NCI-H82 treated with DMSO at 0.1 percent for 48 hours (cell line): ENCODE data around the gene THRSP.
A peak's percentile ranks its signal among the peaks of the same experiment; 100 is the strongest.
"Not testable (repeated sequence)": the region's sequence is repeated elsewhere in the genome, so short reads cannot be mapped to it uniquely, and the experiment has no call there.

Experiments used
- DNase-seq: peaks from one replicate; lab custom pipeline; 2025; ENCODE audit not compliant: unreplicated experiment; lab: John Stamatoyannopoulos, UW

The THRSP gene

DNA sequence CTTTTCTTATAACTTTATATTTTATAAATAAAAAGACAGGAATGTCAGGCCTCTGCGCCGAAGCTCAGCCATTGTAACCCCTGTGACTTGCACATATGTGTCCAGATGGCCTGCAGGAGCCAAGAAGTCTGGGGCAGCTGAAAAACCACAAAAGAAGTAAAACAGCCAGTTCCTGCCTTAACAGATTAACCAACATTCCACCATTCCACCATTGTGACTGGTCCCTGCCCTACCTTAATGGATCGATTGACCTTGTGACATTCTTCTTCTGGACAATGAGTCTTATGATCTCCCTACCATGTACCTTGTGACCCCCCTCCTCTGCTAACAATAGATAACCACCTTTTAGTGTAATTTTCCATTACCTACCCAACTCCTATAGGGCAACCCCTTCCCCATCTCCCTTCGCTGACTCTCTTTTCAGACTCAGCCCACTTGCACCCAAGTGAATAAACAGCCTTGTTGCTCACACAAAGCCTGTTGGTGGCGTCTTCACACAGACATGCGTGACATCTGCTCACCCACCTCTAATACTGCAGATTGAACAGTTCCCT, 22.9 kb downstream of the THRSP start:
- not testable (repeated sequence) for DNase-seq

GRCh38 chr11:78094250-78094649, 30.6 kb downstream of the THRSP start:
- no peak for DNase-seq

- DNase-seq = no peak
Observed at GRCh38 chr11:78097666-78098385, 34.2 kb downstream of the THRSP start.

- no peak for DNase-seq
Observed at GRCh38 chr11:78099666-78100065, 36.0 kb downstream of the THRSP start.

DNA sequence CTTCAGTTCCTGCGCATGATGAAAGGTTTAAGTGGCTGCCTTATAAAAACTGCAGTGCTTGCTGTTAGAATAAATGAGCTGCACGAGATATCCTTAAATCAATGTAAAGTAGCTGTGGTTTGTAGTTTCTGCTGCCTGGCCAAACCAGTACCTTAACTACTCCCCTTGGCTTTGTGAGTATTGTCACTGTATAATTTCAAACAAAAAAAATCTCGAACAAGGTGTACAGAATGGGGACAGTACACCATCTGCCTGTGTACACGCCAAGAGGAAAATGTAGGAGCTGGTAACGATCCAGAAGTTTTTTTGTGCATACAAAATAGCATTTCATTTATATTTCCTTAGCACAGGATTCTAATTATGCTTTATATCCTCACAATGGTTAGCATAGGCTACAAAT, 36.6 kb downstream of the THRSP start:
- no peak for DNase-seq

DNA sequence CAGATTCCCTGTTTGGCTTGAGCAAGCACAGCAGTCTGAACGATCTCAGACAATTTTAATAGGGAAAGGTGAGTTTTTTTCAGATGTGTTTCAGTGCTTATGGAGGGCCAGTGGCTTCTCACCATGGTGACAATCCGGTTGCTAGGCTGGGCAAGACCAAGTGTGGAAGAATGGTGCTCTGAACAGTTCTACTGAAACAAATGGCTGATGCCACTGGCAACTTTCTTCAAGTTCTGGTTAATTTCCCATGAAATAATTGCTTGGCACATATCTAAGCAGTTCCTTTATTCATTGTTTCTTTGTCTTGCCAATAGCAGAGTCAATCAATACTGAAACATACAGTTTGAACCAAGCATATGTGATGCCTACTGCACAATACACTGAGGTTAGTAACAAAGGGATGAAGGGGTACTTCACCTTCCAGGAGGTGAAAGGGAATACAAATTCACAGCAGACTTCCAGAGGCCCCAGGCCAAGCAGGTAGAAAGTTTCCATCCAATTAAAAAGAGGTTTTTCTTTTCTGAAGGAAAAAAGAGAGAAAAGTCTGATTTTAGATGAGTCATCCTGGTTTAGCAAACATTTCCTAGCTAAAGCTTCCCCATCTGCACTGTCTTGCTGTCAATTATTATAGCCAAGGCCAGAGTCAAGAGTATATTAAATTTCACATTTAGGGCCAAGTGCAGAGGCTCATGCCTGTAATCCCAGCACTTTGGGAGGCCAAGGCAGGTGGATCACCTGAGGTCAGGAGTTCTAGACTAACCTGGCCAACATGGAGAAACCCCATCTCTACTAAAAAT, 37.2 kb downstream of the THRSP start:
- no peak for DNase-seq

- DNase-seq = peak; percentile 86
Observed at GRCh38 chr11:78109081-78110015, 45.7 kb downstream of the THRSP start.

- no peak for DNase-seq
Observed at GRCh38 chr11:78110351-78110750, 46.7 kb downstream of the THRSP start.

- no peak for DNase-seq
Observed at GRCh38 chr11:78110830-78111229, 47.2 kb downstream of the THRSP start.

DNA sequence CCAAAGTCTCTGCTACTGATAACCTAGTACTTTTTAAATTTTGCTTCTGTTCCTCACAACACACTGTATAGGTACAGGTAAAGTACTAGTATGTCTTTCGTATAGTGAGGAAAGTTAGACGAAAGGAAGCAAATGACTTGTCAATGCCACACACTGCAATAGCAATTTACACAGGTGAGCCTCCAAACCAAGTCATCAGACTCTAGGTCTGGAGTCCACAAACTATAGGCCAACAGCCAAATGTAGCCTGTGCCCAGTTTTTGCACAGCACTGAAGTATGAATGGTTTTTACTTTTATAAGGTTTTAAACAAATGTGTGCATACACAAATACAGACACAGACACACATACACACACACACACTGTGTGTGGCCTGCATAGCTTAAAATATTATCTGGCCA, 47.6 kb downstream of the THRSP start:
- DNase-seq = no peak

DNA sequence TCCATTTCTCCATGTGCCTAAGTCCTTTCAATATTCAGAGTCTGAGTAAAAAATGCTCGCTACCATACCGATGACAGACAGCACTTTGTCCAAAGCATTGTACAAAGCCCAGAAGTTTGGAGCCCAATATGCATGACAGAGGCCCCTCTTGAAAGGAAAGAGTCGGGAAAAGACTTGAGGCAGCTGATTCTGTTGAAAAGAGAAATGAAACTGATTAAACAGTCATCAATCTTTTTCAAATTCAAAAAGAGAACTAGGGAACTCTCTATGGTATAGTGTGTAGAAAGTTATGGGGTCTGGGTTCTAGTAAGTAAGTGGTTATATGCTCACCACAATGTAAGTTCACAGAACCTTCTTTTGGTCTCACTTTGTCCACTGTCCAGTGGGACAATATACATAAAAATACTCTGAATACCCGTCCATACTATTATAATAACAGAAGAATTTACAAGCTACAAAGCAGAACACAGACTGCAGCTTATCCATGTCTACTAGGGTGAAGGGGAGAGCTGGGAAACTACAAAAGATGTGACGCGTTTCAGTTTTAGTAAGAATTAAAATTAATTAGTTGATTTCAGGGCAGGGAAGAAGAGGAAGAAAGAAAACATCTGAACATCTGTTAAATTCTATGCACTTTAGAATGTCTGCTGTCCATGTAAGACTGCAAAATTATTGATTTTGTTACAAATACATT, 49.1 kb downstream of the THRSP start:
- DNase-seq = no peak
